HepG2 (cell line): ENCODE data around the gene NID1. TPM values are rescaled to one million over a fixed set of nuclear protein-coding genes. Genes with fewer than 3 reads are reported as not detected.

Source experiments
- ATAC-seq: fragments of 200-7000 bp; cut with Tn5 transposase; 3 replicates; pipeline ENCODE4 v1.9.1; 2020; ENCODE audit warnings: mild to moderate bottlenecking, moderate library complexity
- BruUV-seq: library from RNA; stranded (reverse); fragments of 400-500 nt; replicated peaks from 2 replicates; lab custom pipeline; 2021; lab: Mats Ljungman, UMichigan
- CTCF ChIA-PET: fragments of 300-600 bp; formaldehyde crosslinking; extraction: SDS; loops from one replicate; lab custom pipeline; 2021; ENCODE audit warnings: low total read pairs, inconsistent platforms, low intra/inter-chr PET ratio; lab: Yijun Ruan, JAX
- POLR2A ChIA-PET: fragments of 350-600 bp; sonication (Branson Sonifier 250); formaldehyde crosslinking; loops from one replicate; lab custom pipeline; 2020; ENCODE audit warnings: antibody characterized with exemption, inconsistent platforms; lab: Yijun Ruan, JAX
- DNase-seq: peaks from one replicate; pipeline ENCODE4 v3.0.0-alpha.2; 2015; ENCODE audit warnings: low spot score
- FAIRE-seq: peaks from 3 replicates; lab custom pipeline; 2011; peaks lifted over from hg19 to GRCh38; lab: Jason Lieb, UNC
- H2AFZ ChIP-seq: one replicate; pipeline ENCODE4 v1.6.1; 2011; ENCODE audit warnings: low read length, inconsistent platforms
- H3K27ac ChIP-seq: fragments of 300-600 bp; 3 replicates; pipeline ENCODE4 v1.8.0; 2011; ENCODE audit warnings: mixed run types, mild to moderate bottlenecking, mixed read lengths, low read length, inconsistent platforms; ENCODE audit not compliant: insufficient read depth; ENCODE audit errors: extremely low read length
- H3K27me3 ChIP-seq, 2 experiments: fragments of 200-600 bp in 1 of 2; 2 replicates in 1 of 2; 3 replicates in 1 of 2; pipeline versions ENCODE4 v1.6.0 to v1.8.0; 2011; ENCODE audit warnings: low read length in 2 of 2, mild to moderate bottlenecking in 2 of 2, moderate library complexity in 2 of 2, inconsistent platforms in 1 of 2; ENCODE audit not compliant: insufficient read depth in 2 of 2, control insufficient read depth in 1 of 2
- H3K36me3 ChIP-seq, 2 experiments: fragments of 200-600 bp in 1 of 2; replicated peaks in 1 of 2; 2 replicates in 1 of 2; 3 replicates in 1 of 2; pipeline versions ENCODE4 v1.5.1 to v1.8.0; 2011; ENCODE audit warnings: low read length in 2 of 2, inconsistent platforms in 1 of 2; ENCODE audit not compliant: insufficient read depth in 2 of 2, control insufficient read depth in 1 of 2
- H3K4me1 ChIP-seq: 2 replicates; pipeline ENCODE4 v1.5.1; 2012; ENCODE audit warnings: low read length, inconsistent platforms; ENCODE audit not compliant: insufficient read depth
- H3K4me2 ChIP-seq: 2 replicates; pipeline ENCODE4 v1.6.0; 2011; ENCODE audit warnings: low read depth, low read length, inconsistent platforms
- H3K4me3 ChIP-seq, 3 experiments: fragments of 200-600 bp in 1 of 3; sonication (generic), shearing (Covaris generic) in 1 of 3; replicated peaks in 1 of 3; 2 replicates each; pipeline ENCODE4 v1.5.1; 2011 to 2016; ENCODE audit warnings: low read length in 3 of 3, inconsistent platforms in 2 of 3, low read depth in 2 of 3, mild to moderate bottlenecking in 2 of 3, control low read depth in 1 of 3, mixed read lengths in 1 of 3; ENCODE audit not compliant: insufficient read depth in 1 of 3
- H3K79me2 ChIP-seq: one replicate; pipeline ENCODE4 v1.6.1; 2011; ENCODE audit warnings: low read length, inconsistent platforms; ENCODE audit not compliant: insufficient read depth
- H3K9ac ChIP-seq: 2 replicates; pipeline ENCODE4 v1.6.0; 2011; ENCODE audit warnings: mild to moderate bottlenecking, low read depth, low read length, inconsistent platforms; ENCODE audit not compliant: insufficient read depth
- H3K9me3 ChIP-seq: 2 replicates; pipeline ENCODE4 v1.5.1; 2012; ENCODE audit warnings: mild to moderate bottlenecking, low read length
- H4K20me1 ChIP-seq: 2 replicates; pipeline ENCODE4 v1.6.0; 2011; ENCODE audit warnings: inconsistent platforms, mild to moderate bottlenecking, low read length, moderate library complexity; ENCODE audit not compliant: insufficient read depth
- ETS1 ChIP-seq: sonication (generic); formaldehyde crosslinking; IDR thresholded peaks from 2 replicates; pipeline ENCODE4 v1.4.0; 2020; ENCODE audit warnings: missing genetic modification reagents
- MED13 ChIP-seq: sonication (generic); formaldehyde crosslinking; IDR thresholded peaks from 2 replicates; pipeline ENCODE4 v1.5.0; 2020; ENCODE audit warnings: missing genetic modification reagents
- MTA1 ChIP-seq: sonication (generic); formaldehyde crosslinking; IDR thresholded peaks from 2 replicates; pipeline ENCODE4 v1.4.0; 2020; ENCODE audit warnings: missing genetic modification reagents, mild to moderate bottlenecking, borderline replicate concordance
- PAX8 ChIP-seq: sonication (generic); formaldehyde crosslinking; IDR thresholded peaks from 2 replicates; pipeline ENCODE4 v1.8.0; 2022; ENCODE audit warnings: mild to moderate bottlenecking, missing genetic modification reagents, borderline replicate concordance
- SIX4 ChIP-seq: sonication (generic); formaldehyde crosslinking; IDR thresholded peaks from 2 replicates; pipeline ENCODE4 v1.4.0; 2020; ENCODE audit warnings: missing genetic modification reagents
- SRF ChIP-seq: IDR thresholded peaks from 2 replicates; pipeline ENCODE4 v1.6.1; 2011; ENCODE audit warnings: mild to moderate bottlenecking, low read depth, low read length, moderate library complexity
- SYNCRIP ChIP-seq: fragments of 200-400 bp; formaldehyde crosslinking; IDR thresholded peaks from 2 replicates; pipeline ENCODE4 v1.6.1; 2018; ENCODE audit warnings: mild to moderate bottlenecking, low read depth, low read length; ENCODE audit not compliant: insufficient read depth
- ZFP36L2 ChIP-seq: sonication (generic); formaldehyde crosslinking; IDR thresholded peaks from 2 replicates; pipeline ENCODE4 v1.4.0; 2020; ENCODE audit warnings: missing genetic modification reagents
- ZFY ChIP-seq: sonication (generic); formaldehyde crosslinking; IDR thresholded peaks from 2 replicates; pipeline ENCODE4 v1.4.0; 2020; ENCODE audit warnings: missing genetic modification reagents
- ZNF609 ChIP-seq: sonication (generic); formaldehyde crosslinking; IDR thresholded peaks from 2 replicates; pipeline ENCODE4 v1.4.0; 2020; ENCODE audit warnings: mild to moderate bottlenecking, missing genetic modification reagents, borderline replicate concordance
- WGBS: methylation state at CpG from one replicate; pipeline ENCODE4 v1.1.6; 2017; ENCODE audit warnings: low lambda C conversion rate; 5-methylcytosine and 5-hydroxymethylcytosine counted together
- in situ Hi-C: cut with HindIII; loops from 2 replicates; pipeline ENCODE4 v1.10.0; 2017; ENCODE audit warnings: low pct_unique_long_range_greater_than_20kb; ENCODE audit not compliant: extremely low pct_ligation_motif_present
- intact Hi-C: fragments of 100-400 bp; cut with micrococcal nuclease; formaldehyde crosslinking; loops from one replicate; pipeline ENCODE4 v1.10.0; 2022; ENCODE audit not compliant: unreplicated experiment
- polyA plus RNA-seq, 8 experiments: library from polyadenylated mRNA; depleted of rRNA in 3 of 8; stranded (reverse) in 7 of 8; unstranded in 1 of 8; fragments of >200 nt; fragmentation: Illumina TruSeq in 4 of 8; extraction: Trizol in 4 of 8; gene quantifications; 2 replicates each; pipeline versions ENCODE4 v1.2.1 to v1.2.3, GENCODE V29; 2011 to 2016; ENCODE audit warnings: low read depth in 4 of 8, missing spikeins in 1 of 8, mixed read lengths in 1 of 8; ENCODE audit not compliant: insufficient read depth in 1 of 8
- total RNA-seq, 5 experiments: library from RNA; depleted of rRNA; stranded (reverse); fragments of >200 nt; fragmentation: Illumina TruSeq; extraction: Trizol; gene quantifications; 2 replicates each; pipeline ENCODE4 v1.2.3, GENCODE V29; 2016; ENCODE audit warnings: low read depth in 1 of 5

NID1 gene
- total and polyA plus RNA-seq, 2 of the 13 experiments (the other 11 are each of a cell fraction or from before 2014, with no cell fraction given) = 50.2 to 56.1 TPM

DNA sequence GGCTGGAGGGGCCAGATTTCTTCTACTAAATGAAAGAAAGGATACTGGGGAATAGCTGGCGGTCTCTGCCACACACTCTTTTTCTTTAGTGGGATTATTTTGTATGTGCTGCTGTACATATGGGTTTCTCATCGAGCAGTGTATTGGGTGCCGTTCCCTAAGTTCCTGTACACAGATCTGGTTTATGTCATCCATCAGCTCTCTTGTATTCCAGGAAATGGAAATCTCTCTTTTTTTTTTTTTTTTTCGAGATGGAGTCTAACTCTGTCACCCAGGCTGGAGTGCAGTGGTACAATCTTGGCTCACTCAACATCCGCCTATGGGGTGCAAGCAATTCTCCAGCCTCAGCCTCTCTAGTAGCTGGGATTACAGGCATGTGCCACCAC, 27.0 kb upstream of the NID1 start (continued):
- TF ChIP-seq MED13 (CRISPR knock-in tag) = no peak
- no peak for TF ChIP-seq ZNF609 (CRISPR knock-in tag)

- no peaks in the 10 kb centered on the region for H3K79me2 ChIP-seq
- FAIRE-seq = no peak
- WGBS = 23% methylated on average over 5 of the region's 5 CpGs
- in situ Hi-C loops (no loop called here), intact Hi-C loops (loop anchor here (2.0 kb wide), 1 partner anchor 24 kb away; no protein-coding TSS in a partner anchor)
- ChIA-PET POLR2A (no interaction called here), CTCF (no interaction called here)
- ATAC-seq = peak; percentile 35
- H2AFZ ChIP-seq = no peak overlapping the region
- no peaks in the 10 kb centered on the region for H3K27me3 ChIP-seq
- no TSS peak for BruUV-seq
- peak overlapping the region; percentile 41 for H3K4me2 ChIP-seq
- no peak overlapping the region for H3K27ac ChIP-seq
- H3K36me3 ChIP-seq = no peaks in the 10 kb centered on the region
- DNase-seq = no peak
- no peak overlapping the region for H3K9ac ChIP-seq
- peaks cover 22% of the 10 kb centered on the region for H3K4me1 ChIP-seq
- H4K20me1 ChIP-seq = no peaks in the 10 kb centered on the region
- no peaks in the 10 kb centered on the region for H3K9me3 ChIP-seq
- no peak overlapping the region for H3K4me3 ChIP-seq
- no peak for TF ChIP-seq ZFP36L2 (CRISPR knock-in tag)
- 0 out of 2 replicates have a peak, but pooled peaks have one; percentile 19 for TF ChIP-seq SIX4
- no peak for TF ChIP-seq SYNCRIP
- no peak for TF ChIP-seq ETS1 (CRISPR knock-in tag)
- TF ChIP-seq MTA1 = no peak
- no peak for TF ChIP-seq PAX8 (CRISPR knock-in tag)
- TF ChIP-seq SRF = peak; percentile 28; the same call in 1 of the 2 replicates
- TF ChIP-seq ZFY (CRISPR knock-in tag) = no peak
Measured at GRCh38 chr1:236090741-236091147, 25.9 kb upstream of the NID1 start.
